K562 (cell line): Measurements from ENCODE around the gene GNGT2. TPM values are rescaled to one million over a fixed set of nuclear protein-coding genes. Genes with fewer than 3 reads are reported as not detected.

Experiments
- ATAC-seq: fragments of 200-7000 bp; cut with Tn5 transposase; 3 replicates; pipeline ENCODE4 v1.9.1; 2020; ENCODE audit warnings: moderate library complexity
- BruUV-seq: library from RNA; stranded (reverse); fragments of 400-500 nt; replicated peaks from 2 replicates; lab custom pipeline; 2021; lab: Mats Ljungman, UMichigan
- CTCF ChIA-PET: fragments of 300-600 bp; formaldehyde crosslinking; extraction: SDS; loops from one replicate; lab custom pipeline; 2021; ENCODE audit warnings: low intra/inter-chr PET ratio; lab: Yijun Ruan, JAX
- POLR2A ChIA-PET: fragments of 300-600, 350-650 bp; sonication (Branson Sonifier 250); formaldehyde crosslinking; extraction: SDS; loops from one replicate; lab custom pipeline; 2021; ENCODE audit warnings: antibody characterized with exemption, inconsistent platforms; lab: Yijun Ruan, JAX
- DNase-seq, 4 experiments: peaks; one replicate each; pipeline versions ENCODE4 v3.0.0 to v3.0.0-alpha.2; 2011 to 2018; ENCODE audit warnings: low spot score in 3 of 4, mixed read lengths in 3 of 4; ENCODE audit errors: extremely low read depth in 1 of 4
- FAIRE-seq: peaks from 2 replicates; lab custom pipeline; 2011; peaks lifted over from hg19 to GRCh38; lab: Jason Lieb, UNC
- H2AFZ ChIP-seq: 2 replicates; pipeline ENCODE4 v1.6.0; 2011; ENCODE audit warnings: low read depth, low read length, control low read depth, inconsistent platforms
- H3K27ac ChIP-seq: fragments of 200-600 bp; 3 replicates; pipeline ENCODE4 v1.8.0; 2011; ENCODE audit warnings: low read depth, mild to moderate bottlenecking, control low read depth, inconsistent platforms, low read length, moderate library complexity, mixed read lengths; ENCODE audit errors: extremely low read depth
- H3K27me3 ChIP-seq, 2 experiments: fragments of 300-600 bp in 1 of 2; 2 replicates in 1 of 2; 3 replicates in 1 of 2; pipeline versions ENCODE4 v1.6.0 to v1.8.0; 2011; ENCODE audit warnings: inconsistent platforms in 2 of 2, low read length in 2 of 2, mild to moderate bottlenecking in 1 of 2, mixed read lengths in 1 of 2, moderate library complexity in 1 of 2; ENCODE audit not compliant: control insufficient read depth in 2 of 2, insufficient read depth in 2 of 2
- H3K36me3 ChIP-seq: fragments of 300-600 bp; 3 replicates; pipeline ENCODE4 v1.8.0; 2011; ENCODE audit warnings: mild to moderate bottlenecking, low read length, inconsistent platforms; ENCODE audit not compliant: control insufficient read depth, insufficient read depth
- H3K4me1 ChIP-seq, 2 experiments: fragments of 200-600 bp in 1 of 2; replicated peaks in 1 of 2; 2 replicates in 1 of 2; 3 replicates in 1 of 2; pipeline versions ENCODE4 v1.5.1 to v1.8.0; 2011; ENCODE audit warnings: inconsistent platforms in 2 of 2, low read length in 2 of 2, mild to moderate bottlenecking in 1 of 2, mixed read lengths in 1 of 2, moderate library complexity in 1 of 2; ENCODE audit not compliant: control insufficient read depth in 2 of 2, insufficient read depth in 2 of 2
- H3K4me2 ChIP-seq: 2 replicates; pipeline ENCODE4 v1.6.1; 2011; ENCODE audit warnings: low read length, control low read depth, inconsistent platforms, mixed read lengths; ENCODE audit not compliant: insufficient read depth
- H3K4me3 ChIP-seq: fragments of 200-600 bp; sonication (generic), shearing (Covaris generic); 2 replicates; pipeline ENCODE4 v1.5.1; 2016; ENCODE audit warnings: control low read depth, inconsistent platforms
- H3K79me2 ChIP-seq: fragments of 200-600 bp; 3 replicates; pipeline ENCODE4 v1.8.0; 2011; ENCODE audit warnings: low read length, inconsistent platforms; ENCODE audit not compliant: control insufficient read depth, insufficient read depth
- H3K9ac ChIP-seq, 2 experiments: 2 replicates each; pipeline versions ENCODE4 v1.6.0 to v1.6.1; 2011; ENCODE audit warnings: low read depth in 2 of 2, low read length in 2 of 2, control low read depth in 1 of 2, inconsistent platforms in 1 of 2, mild to moderate bottlenecking in 1 of 2, mixed read lengths in 1 of 2; ENCODE audit not compliant: insufficient read depth in 1 of 2
- H3K9me1 ChIP-seq: one replicate; pipeline ENCODE4 v1.6.0; 2011; ENCODE audit warnings: inconsistent platforms, mild to moderate bottlenecking, low read length, moderate library complexity; ENCODE audit not compliant: control insufficient read depth, insufficient read depth
- H3K9me3 ChIP-seq: replicated peaks from 2 replicates; pipeline ENCODE4 v1.5.1; 2011; ENCODE audit warnings: low read depth, low read length, inconsistent platforms; ENCODE audit not compliant: control insufficient read depth, insufficient read depth
- H4K20me1 ChIP-seq: replicated peaks from 2 replicates; pipeline ENCODE4 v1.6.1; 2011; ENCODE audit warnings: low read length, inconsistent platforms, mixed read lengths; ENCODE audit not compliant: control insufficient read depth, insufficient read depth
- BRD4 ChIP-seq: fragments of 200-600 bp; sonication (generic); IDR thresholded peaks from 2 replicates; pipeline ENCODE4 v1.6.1; 2017; ENCODE audit warnings: inconsistent platforms
- HDAC1 ChIP-seq, 2 experiments: fragments of 450-650 bp; IDR thresholded peaks; 2 replicates each; pipeline ENCODE4 v1.6.1; 2016 to 2017; ENCODE audit warnings: inconsistent platforms in 1 of 2, mild to moderate bottlenecking in 1 of 2, moderate library complexity in 1 of 2
- MTF1 ChIP-seq: fragments of 250-450 bp; sonication (Bioruptor Pico); IDR thresholded peaks from 2 replicates; pipeline ENCODE4 v1.9.0; 2021; ENCODE audit warnings: moderate library complexity, mild to moderate bottlenecking, inconsistent platforms, borderline replicate concordance
- WGBS: fragments of 100-300 bp; shearing (Covaris generic); methylation state at CpG from one replicate; pipeline ENCODE4 v1.1.6; 2016; ENCODE audit warnings: low coverage, mixed read lengths; ENCODE audit not compliant: insufficient coverage; ENCODE audit errors: missing lambda C conversion rate; 5-methylcytosine and 5-hydroxymethylcytosine counted together
- in situ Hi-C: fragments of 300-500 bp; cut with MboI; formaldehyde crosslinking; loops from 4 replicates; pipeline ENCODE4 v1.15.0; 2018; ENCODE audit warnings: inconsistent platforms, mixed read lengths
- intact Hi-C: fragments of 100-400 bp; cut with micrococcal nuclease; formaldehyde crosslinking; loops from 2 replicates; pipeline ENCODE4 v1.14.2; 2022
- polyA plus RNA-seq, 8 experiments: library from polyadenylated mRNA; depleted of rRNA in 4 of 8; stranded (reverse) in 5 of 8; unstranded in 3 of 8; fragments of >200 nt; fragmentation: Nextera tagmentation in 2 of 8; fragmentation: Illumina TruSeq in 1 of 8; extraction: Ambion mirVana in 2 of 8; extraction: Trizol in 1 of 8; gene quantifications; 2 replicates each; pipeline versions ENCODE4 v1.2.1 to v1.2.3, GENCODE V29; 2011 to 2014; ENCODE audit warnings: inconsistent platforms in 1 of 8, missing spikeins in 1 of 8
- total RNA-seq, 7 experiments: library from RNA; depleted of rRNA in 6 of 7; stranded (reverse); fragments of >200 nt in 6 of 7; fragmentation: Illumina TruSeq in 2 of 7; extraction: Trizol in 2 of 7; gene quantifications; 2 replicates each; pipeline versions ENCODE4 v1.2.1 to v1.2.3, GENCODE V29; 2011 to 2021; ENCODE audit warnings: low replicate concordance in 1 of 7
- TF ChIP-seq, protein P1 (sequence below): IDR thresholded peaks from 2 replicates; pipeline ENCODE4 v1.6.1; 2011; ENCODE audit warnings: borderline replicate concordance, low read depth, mild to moderate bottlenecking, moderate library complexity, low read length; ENCODE audit not compliant: insufficient read depth, poor library complexity, severe bottlenecking

Gene GNGT2
- total and polyA plus RNA-seq, 9 of the 15 experiments (the other 6 are each of a cell fraction or from before 2014, with no cell fraction given) = not detected

DNA sequence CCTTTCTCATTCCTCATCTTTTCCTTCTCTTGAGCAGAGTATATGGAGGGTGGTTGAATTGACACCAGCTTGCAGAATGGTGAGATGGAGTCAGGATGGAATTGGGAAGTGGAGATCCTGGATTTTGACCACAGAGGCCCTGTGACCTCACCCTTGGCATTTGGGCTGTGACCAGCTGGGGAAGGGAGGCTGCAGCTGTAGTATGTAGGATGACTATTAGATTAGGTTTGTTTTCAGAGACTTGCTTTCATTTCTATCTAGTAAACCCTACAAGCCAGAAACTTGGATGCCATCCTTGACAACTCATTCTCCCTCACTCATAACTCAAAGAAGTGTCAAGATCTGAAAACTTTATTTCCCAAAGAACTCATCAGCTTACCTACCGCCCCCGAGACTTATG lies 5.9 kb downstream of the GNGT2 start:
- no peaks in the 10 kb centered on the region for H3K79me2 ChIP-seq
- no peak for TF ChIP-seq MTF1
- no peak for TF ChIP-seq HDAC1 (IDR thresholded peaks at IDR 0.05)
- TF ChIP-seq BRD4 = no peak
- TF ChIP-seq, protein P1, sequence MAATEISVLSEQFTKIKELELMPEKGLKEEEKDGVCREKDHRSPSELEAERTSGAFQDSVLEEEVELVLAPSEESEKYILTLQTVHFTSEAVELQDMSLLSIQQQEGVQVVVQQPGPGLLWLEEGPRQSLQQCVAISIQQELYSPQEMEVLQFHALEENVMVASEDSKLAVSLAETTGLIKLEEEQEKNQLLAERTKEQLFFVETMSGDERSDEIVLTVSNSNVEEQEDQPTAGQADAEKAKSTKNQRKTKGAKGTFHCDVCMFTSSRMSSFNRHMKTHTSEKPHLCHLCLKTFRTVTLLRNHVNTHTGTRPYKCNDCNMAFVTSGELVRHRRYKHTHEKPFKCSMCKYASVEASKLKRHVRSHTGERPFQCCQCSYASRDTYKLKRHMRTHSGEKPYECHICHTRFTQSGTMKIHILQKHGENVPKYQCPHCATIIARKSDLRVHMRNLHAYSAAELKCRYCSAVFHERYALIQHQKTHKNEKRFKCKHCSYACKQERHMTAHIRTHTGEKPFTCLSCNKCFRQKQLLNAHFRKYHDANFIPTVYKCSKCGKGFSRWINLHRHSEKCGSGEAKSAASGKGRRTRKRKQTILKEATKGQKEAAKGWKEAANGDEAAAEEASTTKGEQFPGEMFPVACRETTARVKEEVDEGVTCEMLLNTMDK = no peak
- ChIA-PET CTCF (no interaction called here), POLR2A (no interaction called here)
- no peaks in the 10 kb centered on the region for H3K9me1 ChIP-seq
- no peak overlapping the region for H3K4me2 ChIP-seq
- no TSS peak for BruUV-seq
- no peaks in the 10 kb centered on the region for H3K9me3 ChIP-seq
- ATAC-seq = no peak
- 7% methylated on average over 2 of the region's 2 CpGs for WGBS
- no peaks in the 10 kb centered on the region for H4K20me1 ChIP-seq
- H3K27ac ChIP-seq = no peak overlapping the region
- peaks cover 25 to 73% of the 10 kb centered on the region in 2 experiments for H3K27me3 ChIP-seq
- peak in 1 of 4 experiments; percentile 2 for DNase-seq
- intact Hi-C loops = no loop called here
- H3K4me1 ChIP-seq = no peaks in the 10 kb centered on the region; a peak in 1 of 5 replicates
- H3K4me3 ChIP-seq = no peak overlapping the region
- no peak overlapping the region for H3K9ac ChIP-seq
- no peak overlapping the region for H2AFZ ChIP-seq
- no peaks in the 10 kb centered on the region for H3K36me3 ChIP-seq
- in situ Hi-C loops = no loop called here
- no peak for FAIRE-seq
